ENCODE measurements around the gene ATAD3A. TPM values are rescaled to one million over a fixed set of nuclear protein-coding genes. Genes with fewer than 3 reads are reported as not detected.
"Not testable (repeated sequence)": the region's sequence is repeated elsewhere in the genome, so short reads cannot be mapped to it uniquely, and the experiment has no call there.

Gene ATAD3A
- total RNA-seq, 1 donor from 2014 or later, result 29.3 TPM

GRCh38 chr1:1556961-1557360 is 45.0 kb downstream of the ATAD3A start:
- DNase-seq, result not testable (repeated sequence)

- DNase-seq, result not testable (repeated sequence)
Observed at GRCh38 chr1:1557688-1558087, 45.7 kb downstream of the ATAD3A start.

- no peak for DNase-seq
Observed at GRCh38 chr1:1558591-1558990, 46.6 kb downstream of the ATAD3A start.

GRCh38 chr1:1559066-1559465 is 47.1 kb downstream of the ATAD3A start:
- no peak for DNase-seq

GRCh38 chr1:1560178-1560577 is 48.2 kb downstream of the ATAD3A start:
- no peak for DNase-seq

- DNase-seq, result peak; percentile 58
Observed at GRCh38 chr1:1561801-1562470, 50.0 kb downstream of the ATAD3A start.

- no peak for DNase-seq
Observed at GRCh38 chr1:1562556-1563195, 50.7 kb downstream of the ATAD3A start.

- DNase-seq, result no peak
Observed at GRCh38 chr1:1563688-1564087, 51.7 kb downstream of the ATAD3A start.

GRCh38 chr1:1564268-1564667 is 52.3 kb downstream of the ATAD3A start:
- no peak for DNase-seq

GRCh38 chr1:1565340-1565739 is 53.4 kb downstream of the ATAD3A start:
- DNase-seq, result no peak

- peak; percentile 84 for DNase-seq
Observed at GRCh38 chr1:1567152-1567875, 55.4 kb downstream of the ATAD3A start.

- DNase-seq, result peak; percentile 29
Observed at GRCh38 chr1:1567891-1568291, 55.9 kb downstream of the ATAD3A start.

GRCh38 chr1:1569341-1569740 is 57.4 kb downstream of the ATAD3A start:
- DNase-seq, result no peak

- peak; percentile 83 for DNase-seq
Observed at GRCh38 chr1:1573843-1574720, 62.1 kb downstream of the ATAD3A start.

GRCh38 chr1:1574721-1575537 is 63.0 kb downstream of the ATAD3A start, which contains the start of gene SSU72:
SSU72 (minus strand) TSS chr1:1574863; CDS start chr1:1574557, 306 bp downstream.
- peak; percentile 97 for DNase-seq

GRCh38 chr1:1577367-1578011 is 65.5 kb downstream of the ATAD3A start:
- no peak for DNase-seq

GRCh38 chr1:1578371-1578940 is 66.5 kb downstream of the ATAD3A start:
- no peak for DNase-seq

GRCh38 chr1:1582585-1583346 is 70.8 kb downstream of the ATAD3A start:
- DNase-seq, result no peak

- DNase-seq, result no peak
Observed at GRCh38 chr1:1583347-1584010, 71.5 kb downstream of the ATAD3A start.

Data from dermis blood vessel endothelial cell (primary cell).